GM12801 (cell line): ENCODE measurements around the gene STAMBPL1.

ENCODE experiments used
- CTCF ChIP-seq: IDR thresholded peaks from one replicate; pipeline ENCODE4 v1.5.1; 2011; ENCODE audit warnings: control low read depth; ENCODE audit not compliant: insufficient read length; ENCODE audit errors: extremely low read depth

Gene STAMBPL1

GRCh38 chr10:88938039-88938438 is 58.0 kb downstream of the STAMBPL1 start:
- no peak for TF ChIP-seq CTCF

GRCh38 chr10:88938938-88939337 is 58.9 kb downstream of the STAMBPL1 start:
- no peak for TF ChIP-seq CTCF

- TF ChIP-seq CTCF: no peak
These were observed 61.0 kb downstream of the STAMBPL1 start for GRCh38 chr10:88941026-88941425.

GRCh38 chr10:88943778-88944177 is 63.7 kb downstream of the STAMBPL1 start:
- no peak for TF ChIP-seq CTCF

GRCh38 chr10:88944813-88945212 is 64.8 kb downstream of the STAMBPL1 start:
- TF ChIP-seq CTCF: no peak

GRCh38 chr10:88946200-88946599 is 66.2 kb downstream of the STAMBPL1 start:
- no peak for TF ChIP-seq CTCF

- TF ChIP-seq CTCF: no peak
These were observed 67.0 kb downstream of the STAMBPL1 start for GRCh38 chr10:88946965-88947590.
